H9 (cell line): ENCODE measurements around the gene TEAD1. TPM values are rescaled to one million over a fixed set of nuclear protein-coding genes. Genes with fewer than 3 reads are reported as not detected.
A peak's percentile ranks its signal among the peaks of the same experiment; 100 is the strongest.

ENCODE experiments used
- DNase-seq: peaks from one replicate; pipeline ENCODE4 v3.0.0-alpha.2; 2017
- H2AFZ ChIP-seq: one replicate; pipeline ENCODE4 v1.6.1; 2013; ENCODE audit warnings: mild to moderate bottlenecking, low read length, control low read depth, moderate library complexity
- H2AK5ac ChIP-seq: 2 replicates; pipeline ENCODE4 v1.6.1; 2013; ENCODE audit warnings: low read length, control low read depth, mixed read lengths; ENCODE audit not compliant: insufficient read length
- H2BK120ac ChIP-seq: one replicate; pipeline ENCODE4 v1.6.1; 2013; ENCODE audit warnings: low read depth, mild to moderate bottlenecking, low read length, control low read depth, inconsistent platforms; ENCODE audit not compliant: poor library complexity, severe bottlenecking
- H2BK12ac ChIP-seq: 2 replicates; pipeline ENCODE4 v1.6.1; 2013; ENCODE audit warnings: low read length, control low read depth, mixed read lengths, low read depth; ENCODE audit not compliant: insufficient read length
- H2BK15ac ChIP-seq: 2 replicates; pipeline ENCODE4 v1.6.1; 2013; ENCODE audit warnings: low read depth, low read length, control low read depth
- H2BK20ac ChIP-seq: one replicate; pipeline ENCODE4 v1.6.1; 2013; ENCODE audit warnings: low read depth, mild to moderate bottlenecking, low read length, control low read depth, inconsistent platforms; ENCODE audit not compliant: poor library complexity, severe bottlenecking
- H2BK5ac ChIP-seq: 2 replicates; pipeline ENCODE4 v1.6.1; 2013; ENCODE audit warnings: low read length, control low read depth, mixed read lengths; ENCODE audit not compliant: insufficient read length
- H3K14ac ChIP-seq: 2 replicates; pipeline ENCODE4 v1.6.1; 2013; ENCODE audit warnings: low read length, control low read depth; ENCODE audit not compliant: insufficient read depth
- H3K18ac ChIP-seq: 2 replicates; pipeline ENCODE4 v1.6.1; 2013; ENCODE audit warnings: low read depth, mild to moderate bottlenecking, mixed read lengths, low read length, control low read depth; ENCODE audit not compliant: insufficient read length
- H3K23ac ChIP-seq: 2 replicates; pipeline ENCODE4 v1.6.1; 2013; ENCODE audit warnings: low read length, control low read depth, mixed read lengths, low read depth; ENCODE audit not compliant: insufficient read length
- H3K23me2 ChIP-seq: 2 replicates; pipeline ENCODE4 v1.6.1; 2013; ENCODE audit warnings: low read depth, mild to moderate bottlenecking, mixed read lengths, low read length, control low read depth; ENCODE audit not compliant: insufficient read length, poor library complexity, severe bottlenecking
- H3K27ac ChIP-seq: 2 replicates; pipeline ENCODE4 v1.5.1; 2013; ENCODE audit warnings: low read length, control low read depth, mixed read lengths, low read depth; ENCODE audit not compliant: insufficient read length
- H3K27me3 ChIP-seq: 2 replicates; pipeline ENCODE4 v1.6.1; 2013; ENCODE audit warnings: low read length, control low read depth, inconsistent platforms; ENCODE audit not compliant: insufficient read depth
- H3K4ac ChIP-seq: 2 replicates; pipeline ENCODE4 v1.6.1; 2013; ENCODE audit warnings: low read depth, mild to moderate bottlenecking, control low read depth, inconsistent platforms, low read length, moderate library complexity
- H3K4me1 ChIP-seq: 2 replicates; pipeline ENCODE4 v1.6.1; 2013; ENCODE audit warnings: low read length, control low read depth, inconsistent platforms; ENCODE audit not compliant: insufficient read depth
- H3K4me2 ChIP-seq: 2 replicates; pipeline ENCODE4 v1.6.1; 2013; ENCODE audit warnings: low read length, control low read depth, mixed read lengths; ENCODE audit not compliant: insufficient read length, insufficient read depth
- H3K56ac ChIP-seq: 2 replicates; pipeline ENCODE4 v1.6.1; 2013; ENCODE audit warnings: low read depth, mild to moderate bottlenecking, mixed read lengths, low read length, control low read depth; ENCODE audit not compliant: insufficient read length
- H3K79me1 ChIP-seq: 2 replicates; pipeline ENCODE4 v1.6.1; 2013; ENCODE audit warnings: low read depth, mild to moderate bottlenecking, moderate library complexity, low read length, control low read depth, inconsistent platforms; ENCODE audit not compliant: insufficient read depth, poor library complexity, severe bottlenecking
- H3K79me2 ChIP-seq: 2 replicates; pipeline ENCODE4 v1.6.1; 2013; ENCODE audit warnings: low read length, control low read depth, inconsistent platforms; ENCODE audit not compliant: insufficient read depth
- H3K9ac ChIP-seq: 2 replicates; pipeline ENCODE4 v1.6.1; 2013; ENCODE audit warnings: low read length, control low read depth, mixed read lengths; ENCODE audit not compliant: insufficient read length; ENCODE audit errors: extremely low read depth
- H3K9me3 ChIP-seq: one replicate; pipeline ENCODE4 v1.6.1; 2013; ENCODE audit warnings: low read depth, low read length, inconsistent platforms; ENCODE audit not compliant: control insufficient read depth
- H3T11ph ChIP-seq: one replicate; pipeline ENCODE4 v1.6.1; 2013; ENCODE audit warnings: mild to moderate bottlenecking, low read length, control low read depth, inconsistent platforms
- H4K20me1 ChIP-seq: one replicate; pipeline ENCODE4 v1.6.1; 2013; ENCODE audit not compliant: control insufficient read depth, insufficient read length, insufficient read depth
- H4K5ac ChIP-seq: 2 replicates; pipeline ENCODE4 v1.6.1; 2013; ENCODE audit warnings: low read depth, mild to moderate bottlenecking, mixed read lengths, low read length, control low read depth; ENCODE audit not compliant: insufficient read length
- H4K8ac ChIP-seq: replicated peaks from 2 replicates; pipeline ENCODE4 v1.6.1; 2013; ENCODE audit warnings: low read length, control low read depth, mixed read lengths, low read depth; ENCODE audit not compliant: insufficient read length
- H4K91ac ChIP-seq: 2 replicates; pipeline ENCODE4 v1.6.1; 2013; ENCODE audit warnings: low read depth, mild to moderate bottlenecking, moderate library complexity, mixed read lengths, low read length, control low read depth; ENCODE audit not compliant: insufficient read length
- H3K27ac Mint-ChIP-seq, 3 experiments: 2 replicates in 2 of 3; 3 replicates in 1 of 3; pipeline ENCODE4 v1.8.0; 2020 to 2021; ENCODE audit warnings: mixed read lengths in 3 of 3, mild to moderate bottlenecking in 1 of 3, moderate library complexity in 1 of 3
- H3K27me3 Mint-ChIP-seq: 2 replicates; pipeline ENCODE4 v1.8.0; 2021; ENCODE audit warnings: low read depth, mild to moderate bottlenecking, moderate library complexity, mixed read lengths
- H3K36me3 Mint-ChIP-seq, 3 experiments: 2 replicates in 2 of 3; 3 replicates in 1 of 3; pipeline ENCODE4 v1.8.0; 2020 to 2021; ENCODE audit warnings: low read depth in 3 of 3, mixed read lengths in 3 of 3; ENCODE audit not compliant: insufficient read depth in 1 of 3
- H3K4me1 Mint-ChIP-seq, 2 experiments: 2 replicates each; pipeline ENCODE4 v1.8.0; 2020; ENCODE audit warnings: mixed read lengths in 2 of 2
- H3K4me3 Mint-ChIP-seq, 2 experiments: 2 replicates in 1 of 2; 3 replicates in 1 of 2; pipeline ENCODE4 v1.8.0; 2020 to 2021; ENCODE audit warnings: mild to moderate bottlenecking in 2 of 2, mixed read lengths in 2 of 2, moderate library complexity in 1 of 2
- H3K9me3 Mint-ChIP-seq, 2 experiments: 2 replicates in 1 of 2; 3 replicates in 1 of 2; pipeline ENCODE4 v1.8.0; 2020; ENCODE audit warnings: mild to moderate bottlenecking in 2 of 2, mixed read lengths in 2 of 2, moderate library complexity in 1 of 2
- CTCF ChIP-seq: fragments of 200-600 bp; sonication (generic); conservative IDR thresholded peaks from 3 replicates; pipeline ENCODE4 v1.8.0; 2021; ENCODE audit warnings: antibody characterized with exemption, mild to moderate bottlenecking
- WGBS: extraction: QIAGEN DNeasy Blood & Tissue Kit; methylation state at CpG from one replicate; pipeline ENCODE4 v1.1.7; 2013; ENCODE audit warnings: missing lambda C conversion rate, low lambda C conversion rate, mixed read lengths; ENCODE audit not compliant: insufficient read length; ENCODE audit errors: extremely low coverage; 5-methylcytosine and 5-hydroxymethylcytosine counted together
- total RNA-seq: library from RNA; stranded (reverse); gene quantifications from 2 replicates; pipeline ENCODE4 v1.2.1, GENCODE V29; 2021

The TEAD1 gene
- total RNA-seq, 1 experiment from 2014 or later = 75.1 TPM

GRCh38 chr11:12680940-12681258, 6.7 kb downstream of the TEAD1 start:
- no peak overlapping the region for H3K9ac ChIP-seq
- H4K20me1 ChIP-seq = no peaks in the 10 kb centered on the region
- H3K4me1 Mint-ChIP-seq = peaks cover 96% of the 10 kb centered on the region in 2 experiments

More at GRCh38 chr11:12680940-12681258, 6.7 kb downstream of the TEAD1 start:
- H4K91ac ChIP-seq = no peak overlapping the region
- Mint-ChIP-seq H3K27me3 (peaks cover 45% of the 10 kb centered on the region), H3K36me3 (peaks cover 5 to 11% (median 9%) of the 10 kb centered on the region in 3 experiments), H3K4me3 (peak overlapping the region; percentile 62 to 78), H3K9me3 (no peaks in the 10 kb centered on the region), H3K27ac (peak overlapping the region; percentile 94 to 98 (median 98))
- H2BK120ac ChIP-seq = no peak overlapping the region
- H3K14ac ChIP-seq = no peak overlapping the region
- H3K4me2 ChIP-seq = peak overlapping the region; percentile 60
- no peak overlapping the region for H2BK20ac ChIP-seq
- H2AFZ ChIP-seq = no peak overlapping the region
- WGBS = no CpG with 5 or more reads among the region's 2 CpGs
- no peaks in the 10 kb centered on the region for H3K9me3 ChIP-seq
- no peak overlapping the region for H3T11ph ChIP-seq
- H3K23ac ChIP-seq = no peak overlapping the region
- H3K27ac ChIP-seq = peak overlapping the region; percentile 71
- peaks cover 6% of the 10 kb centered on the region for H3K23me2 ChIP-seq
- H3K18ac ChIP-seq = no peak overlapping the region
- DNase-seq = no peak
- H3K27me3 ChIP-seq = peaks cover 4% of the 10 kb centered on the region; the same call in 1 of the 2 replicates
- no peak overlapping the region for H2BK12ac ChIP-seq
- peaks cover 31% of the 10 kb centered on the region; the same call in 1 of the 2 replicates for H3K79me2 ChIP-seq
- no peak overlapping the region for H2BK5ac ChIP-seq
- TF ChIP-seq CTCF = no peak
- no peak overlapping the region for H4K5ac ChIP-seq
- H3K79me1 ChIP-seq = peaks cover 4% of the 10 kb centered on the region
- peaks cover 36% of the 10 kb centered on the region for H3K4me1 ChIP-seq
- no peak overlapping the region for H2BK15ac ChIP-seq
- H3K56ac ChIP-seq = no peak overlapping the region
- H3K4ac ChIP-seq = no peak overlapping the region
- no peak overlapping the region for H2AK5ac ChIP-seq
- no peak overlapping the region for H4K8ac ChIP-seq
